Neural progenitor cell (in vitro differentiated cells): ENCODE measurements around the gene ORC3. TPM values are rescaled to one million over a fixed set of nuclear protein-coding genes. Genes with fewer than 3 reads are reported as not detected.

Experiments used
- DNase-seq: peaks from one replicate; pipeline ENCODE4 v3.0.0-alpha.2; 2016; ENCODE audit warnings: low spot score
- H2AFZ ChIP-seq: fragments of 200-600 bp; sonication (generic); replicated peaks from 2 replicates; pipeline ENCODE4 v1.6.1; 2016; ENCODE audit warnings: antibody characterized with exemption
- H3F3A ChIP-seq: fragments of 200-600 bp; sonication (generic); 2 replicates; pipeline ENCODE4 v1.6.1; 2016; ENCODE audit warnings: antibody characterized with exemption, low read depth
- H3K27ac ChIP-seq: fragments of 200-600 bp; sonication (generic); 2 replicates; pipeline ENCODE4 v1.5.1; 2016; ENCODE audit warnings: mild to moderate bottlenecking
- H3K27me3 ChIP-seq: fragments of 200-600 bp; sonication (generic); 2 replicates; pipeline ENCODE4 v1.6.1; 2016; ENCODE audit warnings: mild to moderate bottlenecking, moderate library complexity
- H3K36me3 ChIP-seq: fragments of 200-600 bp; sonication (generic); 2 replicates; pipeline ENCODE4 v1.5.1; 2016
- H3K4me1 ChIP-seq: fragments of 200-600 bp; sonication (generic); 2 replicates; pipeline ENCODE4 v1.6.1; 2016; ENCODE audit warnings: mixed run types
- H3K4me2 ChIP-seq: fragments of 200-600 bp; sonication (generic); 2 replicates; pipeline ENCODE4 v1.6.1; 2016
- H3K4me3 ChIP-seq: fragments of 200-600 bp; sonication (generic); 2 replicates; pipeline ENCODE4 v1.5.1; 2016
- H3K79me2 ChIP-seq: fragments of 200-600 bp; sonication (generic); 2 replicates; pipeline ENCODE4 v1.6.1; 2016; ENCODE audit warnings: low read depth
- H3K9ac ChIP-seq: fragments of 200-600 bp; sonication (generic); 2 replicates; pipeline ENCODE4 v1.6.1; 2016
- H3K9me3 ChIP-seq: fragments of 200-600 bp; sonication (generic); 2 replicates; pipeline ENCODE4 v1.5.1; 2016; ENCODE audit warnings: low read depth
- H4K20me1 ChIP-seq: fragments of 200-600 bp; sonication (generic); 2 replicates; pipeline ENCODE4 v1.6.1; 2016; ENCODE audit warnings: low read depth
- H3K27ac Mint-ChIP-seq: 3 replicates; pipeline ENCODE4 v1.8.0; 2021; ENCODE audit warnings: mixed read lengths
- H3K27me3 Mint-ChIP-seq: 2 replicates; pipeline ENCODE4 v1.8.0; 2022; ENCODE audit warnings: low read depth, mild to moderate bottlenecking, inconsistent platforms, moderate library complexity, mixed read lengths; ENCODE audit not compliant: insufficient read depth
- H3K36me3 Mint-ChIP-seq: 3 replicates; pipeline ENCODE4 v1.8.0; 2021; ENCODE audit warnings: mixed read lengths
- H3K4me1 Mint-ChIP-seq: 3 replicates; pipeline ENCODE4 v1.8.0; 2021; ENCODE audit warnings: mixed read lengths
- H3K4me3 Mint-ChIP-seq: 3 replicates; pipeline ENCODE4 v1.8.0; 2021; ENCODE audit warnings: mild to moderate bottlenecking, moderate library complexity, mixed read lengths
- H3K9me3 Mint-ChIP-seq: 3 replicates; pipeline ENCODE4 v1.8.0; 2020; ENCODE audit warnings: mixed read lengths
- EZH2 ChIP-seq: fragments of 200-600 bp; sonication (generic); IDR thresholded peaks from 2 replicates; pipeline ENCODE4 v1.6.1; 2017; ENCODE audit warnings: antibody characterized with exemption, mild to moderate bottlenecking, moderate library complexity
- EZH2phosphoT487 ChIP-seq: fragments of 200-600 bp; sonication (generic); IDR thresholded peaks from 2 replicates; pipeline ENCODE4 v1.6.1; 2017; ENCODE audit warnings: antibody characterized with exemption
- total RNA-seq: library from RNA; depleted of rRNA; stranded (reverse); fragments of >200 nt; gene quantifications from 2 replicates; pipeline ENCODE4 v1.2.3, GENCODE V29; 2015; ENCODE audit warnings: low replicate concordance
- TF ChIP-seq, protein P1 (sequence below): fragments of 200-600 bp; sonication (generic); IDR thresholded peaks from 2 replicates; pipeline ENCODE4 v1.5.1; 2017; ENCODE audit warnings: antibody characterized with exemption, mild to moderate bottlenecking

Gene ORC3
- total RNA-seq, 1 donor from 2014 or later: 99.3 TPM

DNA sequence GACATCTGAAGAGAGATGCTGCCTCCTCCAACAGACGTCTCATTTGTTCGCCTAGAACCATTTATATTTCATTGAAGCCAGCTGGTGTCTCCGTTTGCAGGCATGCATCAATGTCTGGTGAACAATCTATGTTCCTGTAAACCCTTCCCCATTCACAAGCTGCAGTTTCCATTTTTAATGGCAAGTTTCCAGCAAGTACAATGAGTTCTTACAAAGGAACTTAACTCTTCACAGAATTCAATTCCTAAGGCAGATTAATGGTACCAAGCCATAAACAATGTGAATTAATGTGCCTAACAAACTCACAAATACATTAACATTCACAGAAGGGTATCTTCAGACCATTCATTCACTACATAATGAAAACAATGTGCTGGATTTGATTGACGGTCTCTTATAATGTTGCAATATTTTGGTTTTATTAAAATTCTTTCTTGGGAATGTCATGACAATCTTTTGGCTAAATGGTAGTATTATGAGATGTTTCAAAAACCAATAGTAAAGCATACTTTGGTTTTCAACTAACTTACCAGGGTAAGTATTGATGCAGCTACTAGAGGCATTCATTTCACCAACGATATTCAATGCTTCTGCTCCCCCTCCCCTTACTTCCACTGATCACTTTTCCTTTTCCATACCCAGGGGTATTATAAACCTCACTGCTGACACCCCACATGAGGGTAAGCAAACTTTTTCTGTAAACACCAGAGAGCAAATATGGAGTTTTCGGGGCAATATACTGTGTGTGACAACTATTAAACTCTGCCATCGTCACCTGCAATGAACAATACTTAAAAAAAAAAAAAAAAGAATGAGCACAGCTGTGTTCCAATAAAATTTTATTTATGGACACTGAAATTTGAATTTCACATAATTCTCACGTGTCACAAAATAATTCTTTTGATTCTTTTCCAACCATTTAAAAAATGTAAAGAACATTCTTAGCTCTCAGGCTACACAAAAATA, 107.9 kb downstream of the ORC3 start:
- H3K36me3 ChIP-seq: no peaks in the 10 kb centered on the region
- H4K20me1 ChIP-seq: peaks cover 89% of the 10 kb centered on the region
- H3F3A ChIP-seq: peaks cover 22% of the 10 kb centered on the region
- H3K27me3 ChIP-seq: no peaks in the 10 kb centered on the region
- peaks cover 8% of the 10 kb centered on the region for H3K36me3 Mint-ChIP-seq
- peak overlapping the region; percentile 86 for H3K4me2 ChIP-seq
- H3K9me3 ChIP-seq: no peaks in the 10 kb centered on the region
- H3K9me3 Mint-ChIP-seq: no peaks in the 10 kb centered on the region
- H3K4me1 Mint-ChIP-seq: peaks cover 38% of the 10 kb centered on the region
- peaks cover 40% of the 10 kb centered on the region for H3K4me1 ChIP-seq
- H3K9ac ChIP-seq: no peak overlapping the region
- peak; percentile 19 for DNase-seq
- H3K27me3 Mint-ChIP-seq: no peaks in the 10 kb centered on the region
- TF ChIP-seq EZH2phosphoT487: no peak
- TF ChIP-seq EZH2: no peak
- TF ChIP-seq, protein P1, sequence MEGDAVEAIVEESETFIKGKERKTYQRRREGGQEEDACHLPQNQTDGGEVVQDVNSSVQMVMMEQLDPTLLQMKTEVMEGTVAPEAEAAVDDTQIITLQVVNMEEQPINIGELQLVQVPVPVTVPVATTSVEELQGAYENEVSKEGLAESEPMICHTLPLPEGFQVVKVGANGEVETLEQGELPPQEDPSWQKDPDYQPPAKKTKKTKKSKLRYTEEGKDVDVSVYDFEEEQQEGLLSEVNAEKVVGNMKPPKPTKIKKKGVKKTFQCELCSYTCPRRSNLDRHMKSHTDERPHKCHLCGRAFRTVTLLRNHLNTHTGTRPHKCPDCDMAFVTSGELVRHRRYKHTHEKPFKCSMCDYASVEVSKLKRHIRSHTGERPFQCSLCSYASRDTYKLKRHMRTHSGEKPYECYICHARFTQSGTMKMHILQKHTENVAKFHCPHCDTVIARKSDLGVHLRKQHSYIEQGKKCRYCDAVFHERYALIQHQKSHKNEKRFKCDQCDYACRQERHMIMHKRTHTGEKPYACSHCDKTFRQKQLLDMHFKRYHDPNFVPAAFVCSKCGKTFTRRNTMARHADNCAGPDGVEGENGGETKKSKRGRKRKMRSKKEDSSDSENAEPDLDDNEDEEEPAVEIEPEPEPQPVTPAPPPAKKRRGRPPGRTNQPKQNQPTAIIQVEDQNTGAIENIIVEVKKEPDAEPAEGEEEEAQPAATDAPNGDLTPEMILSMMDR: no peak
- H3K27ac ChIP-seq: no peak overlapping the region
- H3K4me3 Mint-ChIP-seq: peak overlapping the region; percentile 99
- H3K4me3 ChIP-seq: peak overlapping the region; percentile 93
- H2AFZ ChIP-seq: no peak overlapping the region
- peaks cover 92% of the 10 kb centered on the region for H3K79me2 ChIP-seq
- H3K27ac Mint-ChIP-seq: no peak overlapping the region

- peaks cover 41% of the 10 kb centered on the region for H3K4me1 Mint-ChIP-seq
- H4K20me1 ChIP-seq: peaks cover 81% of the 10 kb centered on the region
Measured at GRCh38 chr6:87698547-87699006, 108.6 kb downstream of the ORC3 start.

DNA sequence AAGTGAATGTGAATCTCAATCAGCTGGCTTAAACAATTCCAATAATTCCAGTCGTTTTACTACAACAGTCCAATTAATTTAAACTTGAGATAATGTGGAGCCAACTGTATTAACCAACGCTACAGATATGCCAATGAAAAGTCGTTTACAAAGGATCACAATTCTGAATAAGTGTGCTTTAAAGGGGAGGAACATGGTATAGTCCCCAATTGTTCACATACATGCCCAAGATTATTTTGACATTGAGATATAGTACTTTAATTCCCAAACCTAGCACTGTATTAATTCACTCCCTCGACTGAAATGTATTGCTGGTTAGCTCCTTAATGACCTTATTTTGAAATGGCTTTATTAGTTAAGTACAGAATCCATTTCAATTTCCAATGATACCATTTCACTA, 109.6 kb downstream of the ORC3 start:
- TF ChIP-seq EZH2phosphoT487 (no peak), EZH2 (no peak)
- TF ChIP-seq, protein P1: no peak
- peak overlapping the region; percentile 93 for H3K9ac ChIP-seq
- peaks cover 27% of the 10 kb centered on the region for H3F3A ChIP-seq
- peak overlapping the region; percentile 93 for H3K4me3 ChIP-seq
- Mint-ChIP-seq H3K9me3 (no peaks in the 10 kb centered on the region), H3K27ac (no peak overlapping the region), H3K4me3 (peak overlapping the region; percentile 99), H3K4me1 (peaks cover 34% of the 10 kb centered on the region), H3K36me3 (peaks cover 8% of the 10 kb centered on the region), H3K27me3 (no peaks in the 10 kb centered on the region)
- H4K20me1 ChIP-seq: peaks cover 71% of the 10 kb centered on the region
- DNase-seq: no peak
- H3K4me2 ChIP-seq: peak overlapping the region; percentile 86
- H3K79me2 ChIP-seq: peaks cover 75% of the 10 kb centered on the region
- H3K36me3 ChIP-seq: no peaks in the 10 kb centered on the region
- no peaks in the 10 kb centered on the region for H3K27me3 ChIP-seq
- peaks cover 36% of the 10 kb centered on the region for H3K4me1 ChIP-seq
- no peak overlapping the region for H3K27ac ChIP-seq
- no peaks in the 10 kb centered on the region for H3K9me3 ChIP-seq
- no peak overlapping the region for H2AFZ ChIP-seq

More at GRCh38 chr6:87698547-87699006, 108.6 kb downstream of the ORC3 start:
- DNase-seq: peak; percentile 42
- no peaks in the 10 kb centered on the region for H3K9me3 ChIP-seq
- Mint-ChIP-seq H3K27ac (no peak overlapping the region), H3K27me3 (no peaks in the 10 kb centered on the region), H3K9me3 (no peaks in the 10 kb centered on the region), H3K36me3 (peaks cover 8% of the 10 kb centered on the region), H3K4me3 (peak overlapping the region; percentile 99)
- no peaks in the 10 kb centered on the region for H3K27me3 ChIP-seq
- no peaks in the 10 kb centered on the region for H3K36me3 ChIP-seq
- H3K4me2 ChIP-seq: peak overlapping the region; percentile 86
- peaks cover 85% of the 10 kb centered on the region for H3K79me2 ChIP-seq
- H3K4me1 ChIP-seq: peaks cover 40% of the 10 kb centered on the region
- H3K4me3 ChIP-seq: peak overlapping the region; percentile 93
- H3K27ac ChIP-seq: no peak overlapping the region
- no peak for TF ChIP-seq EZH2phosphoT487
- TF ChIP-seq EZH2: no peak
- TF ChIP-seq, protein P1: no peak
- H2AFZ ChIP-seq: no peak overlapping the region
- H3F3A ChIP-seq: peaks cover 27% of the 10 kb centered on the region
- peak overlapping the region; percentile 17 for H3K9ac ChIP-seq
